KBM-7 (cell line): ENCODE measurements around the gene CD177.
"Not testable (repeated sequence)": the region's sequence is repeated elsewhere in the genome, so short reads cannot be mapped to it uniquely, and the experiment has no call there.

Source experiments
- DNase-seq: peaks from one replicate; pipeline ENCODE4 v3.0.0-alpha.2; 2015
- in situ Hi-C: fragments of 300-500 bp; cut with MboI; formaldehyde crosslinking; loops from 2 replicates; pipeline ENCODE4 v1.14.3; 2020; ENCODE audit warnings: low sequenced_read_pairs, low pct_unique_long_range_greater_than_20kb, mixed read lengths

Gene CD177

DNA sequence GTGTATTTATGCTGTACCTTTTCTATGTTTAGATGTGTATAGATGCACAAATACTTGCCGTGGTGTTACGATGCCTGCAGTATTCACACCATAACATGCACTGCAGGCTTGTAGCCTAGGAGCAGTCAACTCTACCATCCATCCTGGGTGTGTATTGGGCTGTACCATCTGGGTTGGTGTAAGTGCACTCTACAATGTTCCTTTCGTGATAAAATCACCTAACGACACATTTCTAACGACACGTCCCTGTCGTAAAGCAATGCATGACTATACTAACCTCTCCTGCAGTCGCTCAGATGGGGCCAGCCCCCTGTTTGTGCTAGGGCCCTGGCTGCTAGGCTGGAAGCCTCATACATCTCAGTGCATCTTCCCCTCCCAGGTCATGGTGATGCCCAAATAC is 18.4 kb downstream of the CD177 start:
- in situ Hi-C loops = no loop called here
- DNase-seq = no peak

DNA sequence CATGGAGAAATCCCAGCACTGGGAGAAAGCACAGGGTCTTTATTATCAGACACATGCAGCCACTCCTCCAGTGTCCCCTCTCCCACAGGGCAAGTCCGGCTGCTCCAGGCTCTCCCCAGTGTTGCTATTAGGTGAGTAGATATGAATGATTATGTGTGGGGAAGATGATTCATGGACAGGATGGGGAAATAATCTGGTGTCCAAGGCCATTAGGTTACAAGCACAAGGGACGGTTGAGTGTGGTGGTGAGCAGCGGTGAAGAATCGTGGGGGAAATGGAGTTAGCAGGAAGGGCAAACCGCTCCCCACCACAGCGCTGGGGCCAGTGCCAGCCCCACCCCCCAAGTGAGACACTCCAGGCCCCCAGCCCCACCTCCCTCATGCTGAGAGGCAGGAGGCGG is 19.0 kb downstream of the CD177 start:
- in situ Hi-C loops = no loop called here

DNA sequence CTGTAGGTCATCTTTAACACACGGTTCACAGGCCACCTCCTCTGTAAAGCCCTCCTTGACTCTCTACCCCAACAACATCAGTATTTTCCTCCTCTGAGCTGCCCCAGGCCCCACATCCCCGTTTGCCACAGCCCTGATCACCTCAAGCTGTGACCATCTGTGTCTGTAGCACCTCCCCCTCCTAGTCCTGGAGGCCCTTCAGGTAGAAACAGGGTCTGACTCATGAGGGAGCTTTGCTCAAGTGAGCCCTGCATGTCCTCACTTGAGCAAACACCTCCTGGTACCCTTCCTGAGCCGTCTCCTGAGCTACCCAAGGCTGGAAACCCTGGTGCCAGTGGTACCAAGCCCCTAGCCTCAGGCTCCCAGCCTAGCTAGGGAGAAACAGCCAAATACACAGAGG is 24.1 kb downstream of the CD177 start:
- DNase-seq, in situ Hi-C loops: not testable (repeated sequence)

More for the DNA sequence above, 19.0 kb downstream of the CD177 start:
- no peak for DNase-seq

GRCh38 chr19:43380008-43380407 is 26.5 kb downstream of the CD177 start:
- no peak for DNase-seq
- in situ Hi-C loops = no loop called here

DNA sequence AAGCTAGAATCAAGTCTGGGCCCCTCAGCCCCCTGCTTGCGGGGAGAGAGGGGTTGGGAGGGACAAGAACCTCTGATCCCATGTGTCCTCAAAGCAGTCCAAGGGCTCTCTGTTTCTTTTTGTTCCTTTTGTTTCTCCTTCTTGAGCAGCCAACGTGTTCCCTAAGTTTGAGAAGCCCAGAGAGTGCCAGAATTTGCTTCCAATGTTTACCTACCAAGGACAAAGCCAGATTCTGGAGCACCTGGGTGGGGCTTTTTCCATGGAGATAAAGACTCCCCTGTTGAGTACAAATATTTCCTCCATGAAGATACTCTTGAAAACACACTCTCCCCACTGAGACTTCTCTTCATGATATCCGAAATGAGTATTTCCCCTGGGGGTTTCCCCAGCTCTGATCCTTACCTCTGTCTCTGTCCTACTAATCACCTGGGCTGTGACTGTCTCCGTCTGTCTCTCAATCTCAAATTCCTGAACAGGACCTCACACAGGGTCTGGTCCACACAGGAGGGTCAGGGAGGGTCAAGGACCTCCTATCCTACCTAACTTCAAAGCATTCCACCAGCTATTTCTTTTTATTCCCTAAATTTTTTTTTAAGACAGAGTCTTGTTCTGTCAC is 27.4 kb downstream of the CD177 start:
- in situ Hi-C loops = no loop called here
- DNase-seq = no peak

- in situ Hi-C loops, DNase-seq: not testable (repeated sequence)
Observed at GRCh38 chr19:43382586-43383216, 29.2 kb downstream of the CD177 start.

GRCh38 chr19:43383254-43383653 is 29.8 kb downstream of the CD177 start:
- in situ Hi-C loops, DNase-seq: not testable (repeated sequence)

- in situ Hi-C loops, DNase-seq: not testable (repeated sequence)
Observed at GRCh38 chr19:43383759-43384158, 30.3 kb downstream of the CD177 start.

DNA sequence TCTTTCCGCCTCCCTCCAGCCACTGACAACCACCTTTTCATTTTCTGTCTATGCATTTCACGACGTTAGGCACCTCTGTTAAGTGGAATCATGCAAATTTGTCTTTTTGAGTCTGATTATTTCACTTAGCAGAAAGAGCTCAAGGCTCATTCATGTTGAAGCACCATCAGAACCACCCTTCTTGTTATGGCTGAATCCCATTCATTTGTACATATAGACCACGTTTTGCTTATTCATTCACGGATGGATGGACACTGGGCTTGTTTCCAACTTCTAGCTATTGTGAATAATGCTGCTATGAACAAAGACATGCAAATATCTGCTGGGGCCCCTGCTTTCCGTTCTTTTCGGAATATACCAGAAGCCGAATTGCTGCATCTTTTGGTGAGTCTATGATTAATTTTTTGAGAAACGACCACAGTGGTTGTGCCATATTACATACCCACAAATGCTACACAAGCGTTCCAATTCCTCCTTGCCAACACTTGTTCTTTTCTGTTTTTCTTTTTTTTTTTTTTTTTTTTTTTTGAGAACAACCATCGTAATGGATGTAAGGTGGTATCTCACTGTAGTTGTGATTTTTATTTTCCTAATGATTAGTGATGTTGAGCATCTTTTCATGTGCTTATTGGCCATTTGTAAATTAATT is 37.5 kb downstream of the CD177 start:
- in situ Hi-C loops, DNase-seq: not testable (repeated sequence)

DNA sequence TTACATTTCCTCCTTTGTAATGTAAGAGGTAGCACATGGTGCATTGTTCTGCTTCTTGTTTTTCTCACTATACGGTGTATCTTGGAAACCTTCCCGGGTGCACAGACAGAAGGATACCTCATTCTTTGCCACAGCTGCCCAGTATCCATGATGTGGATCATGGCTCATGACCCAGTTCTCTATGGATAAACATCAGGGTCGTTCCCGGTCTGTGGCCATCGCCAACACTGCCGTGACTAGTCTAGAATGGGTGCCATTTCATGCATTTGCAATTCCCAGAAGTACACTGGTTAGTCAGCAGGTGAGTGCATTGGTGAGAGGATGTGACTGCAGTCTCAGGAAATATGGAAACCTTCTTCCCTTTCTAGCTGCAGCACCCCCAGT is 38.1 kb downstream of the CD177 start:
- DNase-seq, in situ Hi-C loops: not testable (repeated sequence)

DNA sequence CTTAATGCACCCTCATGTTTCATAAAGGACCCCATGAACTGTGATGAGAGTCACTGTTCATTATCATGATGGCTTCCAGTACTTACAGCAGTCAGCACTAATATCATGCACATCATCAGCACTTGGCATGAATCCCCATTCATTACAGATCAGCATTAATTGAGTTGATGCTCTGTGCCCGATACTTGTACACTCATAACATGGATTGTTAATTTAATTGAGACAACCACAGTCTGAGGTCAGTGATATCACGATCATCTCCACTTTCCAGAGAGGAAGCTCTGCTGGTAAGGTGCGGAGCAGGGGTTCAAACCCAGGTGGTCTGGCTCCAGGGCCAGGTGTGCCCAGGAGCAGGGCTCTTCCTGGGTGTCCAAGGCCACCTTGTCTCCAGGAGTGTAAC is 40.0 kb downstream of the CD177 start:
- in situ Hi-C loops, DNase-seq: not testable (repeated sequence)

DNA sequence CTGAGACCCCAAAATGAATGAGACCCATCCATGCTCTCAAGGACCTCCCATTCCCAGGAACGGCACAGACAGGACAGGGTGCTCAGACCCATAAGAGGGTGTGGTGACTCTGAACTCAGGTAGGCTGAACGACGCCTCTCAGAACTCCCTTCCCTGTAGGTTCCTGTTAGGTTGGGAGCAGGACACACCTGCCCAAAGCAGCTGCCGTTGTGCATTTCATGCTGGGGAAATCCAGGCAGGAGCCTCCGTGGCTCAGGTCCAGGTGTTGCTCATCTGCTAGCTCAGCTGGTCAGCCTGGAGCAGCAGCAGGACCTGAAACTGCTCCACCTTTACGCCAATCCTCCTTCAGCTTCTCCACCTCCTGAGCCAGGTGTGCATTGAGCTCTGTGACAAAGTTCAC is 42.1 kb downstream of the CD177 start:
- in situ Hi-C loops = no loop called here
- DNase-seq = no peak

DNA sequence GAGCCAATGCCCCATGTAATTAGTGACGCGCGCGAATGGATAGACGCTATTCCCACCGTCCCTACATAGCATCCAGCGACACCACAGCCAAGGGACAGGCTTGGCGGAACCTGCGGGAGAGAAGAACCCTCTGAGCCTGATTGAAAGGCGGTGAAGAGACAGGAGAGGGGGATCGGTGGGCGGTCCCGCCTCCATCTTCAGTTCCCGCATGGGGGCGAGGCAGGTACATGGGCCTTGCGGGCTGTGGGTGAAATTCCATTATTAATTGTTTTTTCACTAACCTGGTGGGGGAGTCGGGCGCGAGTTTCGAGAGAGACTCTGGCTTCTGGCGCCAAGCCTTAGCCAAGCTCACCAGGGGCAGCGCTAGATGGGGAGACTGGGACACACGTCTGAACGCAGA is 52.8 kb downstream of the CD177 start:
- in situ Hi-C loops = no loop called here
- no peak for DNase-seq

- in situ Hi-C loops = no loop called here
- no peak for DNase-seq
Observed at GRCh38 chr19:43407416-43408005, 54.0 kb downstream of the CD177 start.

GRCh38 chr19:43408043-43408442 is 54.6 kb downstream of the CD177 start:
- DNase-seq = no peak
- in situ Hi-C loops = no loop called here

DNA sequence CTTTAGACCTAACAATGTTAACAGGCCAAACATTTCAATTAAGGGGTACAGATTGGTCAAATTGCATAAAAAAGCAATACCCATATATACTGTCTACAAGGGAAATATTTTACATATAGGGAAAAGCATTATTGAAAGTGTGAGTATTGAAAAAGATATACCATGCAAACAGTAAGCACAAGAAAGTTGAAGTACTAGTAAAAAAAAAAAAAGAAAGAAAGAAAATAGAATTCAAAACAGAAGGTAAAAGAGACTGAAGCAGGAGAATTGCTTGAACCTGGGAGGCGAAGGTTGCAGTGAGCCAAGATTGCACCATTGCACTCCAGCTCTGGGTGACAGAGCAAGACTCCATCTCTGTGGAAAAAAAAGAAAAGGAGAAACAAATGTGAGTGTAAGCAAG is 55.9 kb downstream of the CD177 start:
- in situ Hi-C loops = no loop called here

GRCh38 chr19:43412441-43412840 is 59.0 kb downstream of the CD177 start:
- DNase-seq = no peak
- in situ Hi-C loops = no loop called here

More for the DNA sequence above, 55.9 kb downstream of the CD177 start:
- DNase-seq = no peak
